Measurements from ENCODE around the gene SYT13.

DNA sequence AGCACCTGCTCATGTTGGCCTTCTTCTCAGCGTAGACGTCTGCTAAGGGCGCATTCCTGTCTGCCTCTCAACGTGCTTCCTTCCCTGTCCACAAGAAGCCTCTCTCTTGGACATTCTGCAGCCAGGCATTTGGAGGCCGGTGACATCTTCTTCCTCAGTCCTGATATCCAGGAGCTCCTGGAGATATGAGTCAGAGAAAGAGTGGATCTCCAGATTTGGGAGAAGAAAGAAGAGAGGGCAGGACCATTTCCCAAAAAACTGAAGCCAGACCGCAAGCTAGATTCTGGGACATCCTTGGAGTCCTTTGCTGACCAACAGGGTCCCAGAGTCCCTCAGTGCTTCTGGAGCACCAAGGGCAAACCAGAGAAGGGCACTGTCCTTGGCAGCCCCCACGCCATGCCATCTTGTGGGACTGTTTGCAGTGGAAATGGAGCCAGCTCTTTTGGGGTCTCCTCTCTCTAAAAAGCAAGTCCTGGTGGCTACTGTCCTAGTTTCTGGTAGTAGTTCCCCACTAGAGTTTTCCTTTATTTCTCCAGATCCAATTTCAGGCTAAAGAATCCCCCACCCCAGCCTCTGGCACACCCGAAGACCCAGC, 36.1 kb upstream of the SYT13 start:
- TF ChIP-seq, protein P1, sequence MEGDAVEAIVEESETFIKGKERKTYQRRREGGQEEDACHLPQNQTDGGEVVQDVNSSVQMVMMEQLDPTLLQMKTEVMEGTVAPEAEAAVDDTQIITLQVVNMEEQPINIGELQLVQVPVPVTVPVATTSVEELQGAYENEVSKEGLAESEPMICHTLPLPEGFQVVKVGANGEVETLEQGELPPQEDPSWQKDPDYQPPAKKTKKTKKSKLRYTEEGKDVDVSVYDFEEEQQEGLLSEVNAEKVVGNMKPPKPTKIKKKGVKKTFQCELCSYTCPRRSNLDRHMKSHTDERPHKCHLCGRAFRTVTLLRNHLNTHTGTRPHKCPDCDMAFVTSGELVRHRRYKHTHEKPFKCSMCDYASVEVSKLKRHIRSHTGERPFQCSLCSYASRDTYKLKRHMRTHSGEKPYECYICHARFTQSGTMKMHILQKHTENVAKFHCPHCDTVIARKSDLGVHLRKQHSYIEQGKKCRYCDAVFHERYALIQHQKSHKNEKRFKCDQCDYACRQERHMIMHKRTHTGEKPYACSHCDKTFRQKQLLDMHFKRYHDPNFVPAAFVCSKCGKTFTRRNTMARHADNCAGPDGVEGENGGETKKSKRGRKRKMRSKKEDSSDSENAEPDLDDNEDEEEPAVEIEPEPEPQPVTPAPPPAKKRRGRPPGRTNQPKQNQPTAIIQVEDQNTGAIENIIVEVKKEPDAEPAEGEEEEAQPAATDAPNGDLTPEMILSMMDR (IDR thresholded peaks at IDR 0.05; ENCODE audit: extremely low read depth in 1 of 2, insufficient read depth in 1 of 2, low read depth in 1 of 2, low read length in 2 of 2), result no peak
- no peak for TF ChIP-seq POLR2AphosphoS5 (IDR thresholded peaks at IDR 0.05; ENCODE audit: insufficient read depth, low read depth, low read length)
- TF ChIP-seq POLR2A (IDR thresholded peaks at IDR 0.05; ENCODE audit: low read depth, low read length), result no peak
- TF ChIP-seq GATA2 (IDR thresholded peaks at IDR 0.05; ENCODE audit: insufficient read depth, insufficient read length, low read depth, low read length), result no peak
- TF ChIP-seq, protein P2, sequence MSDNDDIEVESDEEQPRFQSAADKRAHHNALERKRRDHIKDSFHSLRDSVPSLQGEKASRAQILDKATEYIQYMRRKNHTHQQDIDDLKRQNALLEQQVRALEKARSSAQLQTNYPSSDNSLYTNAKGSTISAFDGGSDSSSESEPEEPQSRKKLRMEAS (IDR thresholded peaks at IDR 0.05; ENCODE audit: insufficient read depth, insufficient read length), result no peak
- no peak for TF ChIP-seq EZH2 (IDR thresholded peaks at IDR 0.05; ENCODE audit: borderline replicate concordance, low read depth, low read length, severe bottlenecking)
- TF ChIP-seq FOS (IDR thresholded peaks at IDR 0.05; ENCODE audit: borderline replicate concordance, insufficient read depth, low read length), result no peak
